K562 (cell line): ENCODE data around the gene CCDC116. TPM values are rescaled to one million over a fixed set of nuclear protein-coding genes. Genes with fewer than 3 reads are reported as not detected.

Experiments
- ATAC-seq: fragments of 200-7000 bp; cut with Tn5 transposase; 3 replicates; pipeline ENCODE4 v1.9.1; 2020; ENCODE audit warnings: moderate library complexity
- BruUV-seq: library from RNA; stranded (reverse); fragments of 400-500 nt; replicated peaks from 2 replicates; lab custom pipeline; 2021; lab: Mats Ljungman, UMichigan
- CTCF ChIA-PET: fragments of 300-600 bp; formaldehyde crosslinking; extraction: SDS; loops from one replicate; lab custom pipeline; 2021; ENCODE audit warnings: low intra/inter-chr PET ratio; lab: Yijun Ruan, JAX
- POLR2A ChIA-PET: fragments of 300-600, 350-650 bp; sonication (Branson Sonifier 250); formaldehyde crosslinking; extraction: SDS; loops from one replicate; lab custom pipeline; 2021; ENCODE audit warnings: antibody characterized with exemption, inconsistent platforms; lab: Yijun Ruan, JAX
- DNase-seq, 4 experiments: peaks; one replicate each; pipeline versions ENCODE4 v3.0.0 to v3.0.0-alpha.2; 2011 to 2018; ENCODE audit warnings: low spot score in 3 of 4, mixed read lengths in 3 of 4; ENCODE audit errors: extremely low read depth in 1 of 4
- FAIRE-seq: peaks from 2 replicates; lab custom pipeline; 2011; peaks lifted over from hg19 to GRCh38; lab: Jason Lieb, UNC
- H2AFZ ChIP-seq: 2 replicates; pipeline ENCODE4 v1.6.0; 2011; ENCODE audit warnings: low read depth, low read length, control low read depth, inconsistent platforms
- H3K27ac ChIP-seq: fragments of 200-600 bp; 3 replicates; pipeline ENCODE4 v1.8.0; 2011; ENCODE audit warnings: low read depth, mild to moderate bottlenecking, control low read depth, inconsistent platforms, low read length, moderate library complexity, mixed read lengths; ENCODE audit errors: extremely low read depth
- H3K27me3 ChIP-seq, 2 experiments: fragments of 300-600 bp in 1 of 2; 2 replicates in 1 of 2; 3 replicates in 1 of 2; pipeline versions ENCODE4 v1.6.0 to v1.8.0; 2011; ENCODE audit warnings: inconsistent platforms in 2 of 2, low read length in 2 of 2, mild to moderate bottlenecking in 1 of 2, mixed read lengths in 1 of 2, moderate library complexity in 1 of 2; ENCODE audit not compliant: control insufficient read depth in 2 of 2, insufficient read depth in 2 of 2
- H3K36me3 ChIP-seq: fragments of 300-600 bp; 3 replicates; pipeline ENCODE4 v1.8.0; 2011; ENCODE audit warnings: mild to moderate bottlenecking, low read length, inconsistent platforms; ENCODE audit not compliant: control insufficient read depth, insufficient read depth
- H3K4me1 ChIP-seq, 2 experiments: fragments of 200-600 bp in 1 of 2; replicated peaks in 1 of 2; 2 replicates in 1 of 2; 3 replicates in 1 of 2; pipeline versions ENCODE4 v1.5.1 to v1.8.0; 2011; ENCODE audit warnings: inconsistent platforms in 2 of 2, low read length in 2 of 2, mild to moderate bottlenecking in 1 of 2, mixed read lengths in 1 of 2, moderate library complexity in 1 of 2; ENCODE audit not compliant: control insufficient read depth in 2 of 2, insufficient read depth in 2 of 2
- H3K4me2 ChIP-seq: 2 replicates; pipeline ENCODE4 v1.6.1; 2011; ENCODE audit warnings: low read length, control low read depth, inconsistent platforms, mixed read lengths; ENCODE audit not compliant: insufficient read depth
- H3K4me3 ChIP-seq: fragments of 200-600 bp; sonication (generic), shearing (Covaris generic); 2 replicates; pipeline ENCODE4 v1.5.1; 2016; ENCODE audit warnings: control low read depth, inconsistent platforms
- H3K79me2 ChIP-seq: fragments of 200-600 bp; 3 replicates; pipeline ENCODE4 v1.8.0; 2011; ENCODE audit warnings: low read length, inconsistent platforms; ENCODE audit not compliant: control insufficient read depth, insufficient read depth
- H3K9ac ChIP-seq, 2 experiments: 2 replicates each; pipeline versions ENCODE4 v1.6.0 to v1.6.1; 2011; ENCODE audit warnings: low read depth in 2 of 2, low read length in 2 of 2, control low read depth in 1 of 2, inconsistent platforms in 1 of 2, mild to moderate bottlenecking in 1 of 2, mixed read lengths in 1 of 2; ENCODE audit not compliant: insufficient read depth in 1 of 2
- H3K9me1 ChIP-seq: one replicate; pipeline ENCODE4 v1.6.0; 2011; ENCODE audit warnings: inconsistent platforms, mild to moderate bottlenecking, low read length, moderate library complexity; ENCODE audit not compliant: control insufficient read depth, insufficient read depth
- H3K9me3 ChIP-seq: replicated peaks from 2 replicates; pipeline ENCODE4 v1.5.1; 2011; ENCODE audit warnings: low read depth, low read length, inconsistent platforms; ENCODE audit not compliant: control insufficient read depth, insufficient read depth
- H4K20me1 ChIP-seq: replicated peaks from 2 replicates; pipeline ENCODE4 v1.6.1; 2011; ENCODE audit warnings: low read length, inconsistent platforms, mixed read lengths; ENCODE audit not compliant: control insufficient read depth, insufficient read depth
- CAMTA2 ChIP-seq: fragments of 250-450 bp; sonication (Bioruptor Pico); conservative IDR thresholded peaks from 2 replicates; pipeline ENCODE4 v1.5.1; 2022
- ESRRA ChIP-seq: fragments of 450-650 bp; IDR thresholded peaks from 2 replicates; pipeline ENCODE4 v1.6.1; 2014; ENCODE audit warnings: low read depth, mild to moderate bottlenecking, moderate library complexity, borderline replicate concordance
- NELFE ChIP-seq: IDR thresholded peaks from 2 replicates; pipeline ENCODE4 v1.6.1; 2011; ENCODE audit warnings: mild to moderate bottlenecking; ENCODE audit not compliant: insufficient read depth, insufficient read length
- NFATC3 ChIP-seq: fragments of 450-650 bp; IDR thresholded peaks from 2 replicates; pipeline ENCODE4 v1.6.1; 2017; ENCODE audit warnings: mild to moderate bottlenecking
- SMAD3 ChIP-seq: fragments of 450-650 bp; formaldehyde crosslinking; conservative IDR thresholded peaks from 2 replicates; pipeline ENCODE4 v1.4.0; 2020; ENCODE audit warnings: mild to moderate bottlenecking
- ZKSCAN3 ChIP-seq: fragments of 250-450 bp; sonication (Bioruptor Pico); IDR thresholded peaks from 2 replicates; pipeline ENCODE4 v1.4.0; 2020
- ZNF639 ChIP-seq, 2 experiments: fragments of 200-800 bp in 1 of 2; sonication (Bioruptor generic) in 1 of 2; sonication (generic) in 1 of 2; formaldehyde crosslinking in 1 of 2; IDR thresholded peaks in 1 of 2; conservative IDR thresholded peaks in 1 of 2; 2 replicates each; pipeline versions ENCODE4 v1.5.0 to v1.6.1; 2016 to 2020; ENCODE audit warnings: missing compliant biosample characterization in 1 of 2, missing genetic modification characterization in 1 of 2, missing genetic modification reagents in 1 of 2
- ZNF644 ChIP-seq: fragments of 200-800 bp; sonication (Bioruptor generic); IDR thresholded peaks from 2 replicates; pipeline ENCODE4 v1.6.1; 2016; ENCODE audit warnings: low read depth, missing genetic modification characterization, missing compliant biosample characterization
- WGBS: fragments of 100-300 bp; shearing (Covaris generic); methylation state at CpG from one replicate; pipeline ENCODE4 v1.1.6; 2016; ENCODE audit warnings: low coverage, mixed read lengths; ENCODE audit not compliant: insufficient coverage; ENCODE audit errors: missing lambda C conversion rate; 5-methylcytosine and 5-hydroxymethylcytosine counted together
- in situ Hi-C: fragments of 300-500 bp; cut with MboI; formaldehyde crosslinking; loops from 4 replicates; pipeline ENCODE4 v1.15.0; 2018; ENCODE audit warnings: inconsistent platforms, mixed read lengths
- intact Hi-C: fragments of 100-400 bp; cut with micrococcal nuclease; formaldehyde crosslinking; loops from 2 replicates; pipeline ENCODE4 v1.14.2; 2022
- polyA plus RNA-seq, 8 experiments: library from polyadenylated mRNA; depleted of rRNA in 4 of 8; stranded (reverse) in 5 of 8; unstranded in 3 of 8; fragments of >200 nt; fragmentation: Nextera tagmentation in 2 of 8; fragmentation: Illumina TruSeq in 1 of 8; extraction: Ambion mirVana in 2 of 8; extraction: Trizol in 1 of 8; gene quantifications; 2 replicates each; pipeline versions ENCODE4 v1.2.1 to v1.2.3, GENCODE V29; 2011 to 2014; ENCODE audit warnings: inconsistent platforms in 1 of 8, missing spikeins in 1 of 8
- total RNA-seq, 7 experiments: library from RNA; depleted of rRNA in 6 of 7; stranded (reverse); fragments of >200 nt in 6 of 7; fragmentation: Illumina TruSeq in 2 of 7; extraction: Trizol in 2 of 7; gene quantifications; 2 replicates each; pipeline versions ENCODE4 v1.2.1 to v1.2.3, GENCODE V29; 2011 to 2021; ENCODE audit warnings: low replicate concordance in 1 of 7
- TF ChIP-seq, protein P1 (sequence below): fragments of 150-350 bp; conservative IDR thresholded peaks from 2 replicates; pipeline ENCODE4 v1.6.1; 2014; ENCODE audit warnings: low read length

CCDC116 gene
- total and polyA plus RNA-seq, 9 of the 15 experiments (the other 6 are each of a cell fraction or from before 2014, with no cell fraction given): 1.6 to 11.3 (median 4.7) TPM

GRCh38 chr22:21659864-21660525 lies 27.4 kb downstream of the CCDC116 start:
- H3K27ac ChIP-seq: no peak overlapping the region
- peaks cover under 1% of the 10 kb centered on the region for H3K9me1 ChIP-seq
- H3K36me3 ChIP-seq: peaks cover under 1% of the 10 kb centered on the region; the same call in 1 of the 3 replicates
- POLR2A ChIA-PET: interaction anchor here (0.5 to 3.7 kb wide), 19 partner anchors 9 to 1025 kb away, joined by 3 to 38 read pairs (median 4); partner anchors contain the start of genes SDF2L1 and YDJC
- FAIRE-seq: peak; percentile 19
- BruUV-seq: no TSS peak
- H3K9ac ChIP-seq: peak overlapping the region in 1 of 2 experiments; percentile 11; a peak in 1 of 4 replicates
- H3K4me1 ChIP-seq: peaks cover 12 to 36% of the 10 kb centered on the region in 2 experiments
- 48% methylated on average over 7 of the region's 7 CpGs for WGBS
- H2AFZ ChIP-seq: peak overlapping the region; percentile 27
- no peak overlapping the region for H3K4me3 ChIP-seq
- CTCF ChIA-PET: interaction anchor here (0.7 to 0.9 kb wide), 3 partner anchors 53 to 279 kb away, joined by 4 to 7 read pairs (median 4); no protein-coding TSS in a partner anchor
- in situ Hi-C loops (loop anchor here (25.0 kb wide), 1 partner anchor 1323 kb away; no protein-coding TSS in a partner anchor), intact Hi-C loops (loop anchor here (1.0 to 10.0 kb wide), 3 partner anchors 53 to 805 kb away; partner anchors contain the start of genes PI4KA and SNAP29)
- no peak overlapping the region for H3K4me2 ChIP-seq
- H4K20me1 ChIP-seq: no peaks in the 10 kb centered on the region
- peak in 3 of 4 experiments; percentile 76 to 86 (median 77) for DNase-seq
- no peaks in the 10 kb centered on the region for H3K27me3 ChIP-seq
- ATAC-seq: peak; percentile 3; the same call in 1 of the 3 replicates
- H3K79me2 ChIP-seq: no peaks in the 10 kb centered on the region
- 0 out of 2 replicates have a peak, but pooled peaks cover 2% of the 10 kb centered on the region for H3K9me3 ChIP-seq
- no peak for TF ChIP-seq NFATC3
- TF ChIP-seq NELFE: no peak
- no peak for TF ChIP-seq ZKSCAN3 (CRISPR knock-in tag)
- TF ChIP-seq, protein P1, sequence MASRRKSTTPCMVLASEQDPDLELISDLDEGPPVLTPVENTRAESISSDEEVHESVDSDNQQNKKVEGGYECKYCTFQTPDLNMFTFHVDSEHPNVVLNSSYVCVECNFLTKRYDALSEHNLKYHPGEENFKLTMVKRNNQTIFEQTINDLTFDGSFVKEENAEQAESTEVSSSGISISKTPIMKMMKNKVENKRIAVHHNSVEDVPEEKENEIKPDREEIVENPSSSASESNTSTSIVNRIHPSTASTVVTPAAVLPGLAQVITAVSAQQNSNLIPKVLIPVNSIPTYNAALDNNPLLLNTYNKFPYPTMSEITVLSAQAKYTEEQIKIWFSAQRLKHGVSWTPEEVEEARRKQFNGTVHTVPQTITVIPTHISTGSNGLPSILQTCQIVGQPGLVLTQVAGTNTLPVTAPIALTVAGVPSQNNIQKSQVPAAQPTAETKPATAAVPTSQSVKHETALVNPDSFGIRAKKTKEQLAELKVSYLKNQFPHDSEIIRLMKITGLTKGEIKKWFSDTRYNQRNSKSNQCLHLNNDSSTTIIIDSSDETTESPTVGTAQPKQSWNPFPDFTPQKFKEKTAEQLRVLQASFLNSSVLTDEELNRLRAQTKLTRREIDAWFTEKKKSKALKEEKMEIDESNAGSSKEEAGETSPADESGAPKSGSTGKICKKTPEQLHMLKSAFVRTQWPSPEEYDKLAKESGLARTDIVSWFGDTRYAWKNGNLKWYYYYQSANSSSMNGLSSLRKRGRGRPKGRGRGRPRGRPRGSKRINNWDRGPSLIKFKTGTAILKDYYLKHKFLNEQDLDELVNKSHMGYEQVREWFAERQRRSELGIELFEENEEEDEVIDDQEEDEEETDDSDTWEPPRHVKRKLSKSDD: no peak
- TF ChIP-seq ESRRA: no peak
- TF ChIP-seq SMAD3 (CRISPR knock-in tag): no peak
- no peak for TF ChIP-seq ZNF644
- no peak for TF ChIP-seq CAMTA2 (CRISPR knock-in tag)
- TF ChIP-seq ZNF639 (CRISPR knock-in tag; conservative IDR thresholded peaks at IDR 0.05 in 1 of 2, IDR thresholded peaks at IDR 0.05 in 1 of 2): no peak
